ENCODE results near the gene HOXB2. TPM values are rescaled to one million over a fixed set of nuclear protein-coding genes. Genes with fewer than 3 reads are reported as not detected.

The HOXB2 gene
- total and polyA plus RNA-seq, 9 of the 15 experiments (the other 6 are each of a cell fraction or from before 2014, with no cell fraction given): 2.1 to 97.7 (median 21.2) TPM

DNA sequence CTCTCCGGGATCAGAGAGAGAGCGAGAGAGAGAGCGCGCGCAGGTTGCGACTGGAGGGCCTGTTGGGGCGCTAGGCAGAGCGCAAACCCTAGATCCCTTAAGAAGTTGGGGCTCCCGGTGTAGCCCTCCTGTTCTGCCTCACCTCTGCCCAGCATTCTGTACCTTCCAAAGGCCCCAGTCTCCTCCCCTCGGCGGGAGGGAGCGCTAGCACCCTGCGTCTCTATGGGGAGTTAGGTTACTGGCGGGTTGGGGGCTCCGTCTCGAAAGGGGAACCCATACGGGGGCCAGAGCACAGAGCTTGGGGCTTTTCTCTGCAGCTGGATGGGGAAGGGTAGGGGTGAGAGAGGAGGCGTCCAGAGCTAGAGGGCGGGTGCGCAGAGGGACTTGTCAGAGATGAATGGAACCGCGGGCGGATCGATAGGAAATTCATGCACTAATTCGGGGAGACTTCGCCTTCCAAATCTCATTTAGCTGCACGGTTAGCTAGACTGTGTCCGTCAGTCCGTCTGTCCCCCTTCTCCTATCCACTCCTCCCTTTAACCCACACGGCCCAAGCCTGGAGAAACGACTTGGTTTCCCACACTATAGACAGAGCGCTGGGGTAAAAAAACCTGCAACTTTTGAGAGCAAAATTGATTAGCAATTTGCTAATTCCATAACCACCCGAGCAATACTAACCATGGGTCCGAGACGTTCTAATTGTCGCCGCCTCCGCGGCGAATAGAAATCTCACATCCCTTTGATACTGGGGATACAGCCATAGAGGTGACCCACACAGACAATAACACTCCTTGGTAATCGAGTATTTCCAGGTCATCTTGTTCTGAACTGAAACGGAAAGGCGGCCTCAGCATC is 33.9 kb upstream of the HOXB2 start (continued):
- 0 out of 2 replicates have a peak, but pooled peaks have one; percentile 54 for TF ChIP-seq ZNF695 (CRISPR knock-in tag; IDR thresholded peaks at IDR 0.05)
- TF ChIP-seq, protein P1, sequence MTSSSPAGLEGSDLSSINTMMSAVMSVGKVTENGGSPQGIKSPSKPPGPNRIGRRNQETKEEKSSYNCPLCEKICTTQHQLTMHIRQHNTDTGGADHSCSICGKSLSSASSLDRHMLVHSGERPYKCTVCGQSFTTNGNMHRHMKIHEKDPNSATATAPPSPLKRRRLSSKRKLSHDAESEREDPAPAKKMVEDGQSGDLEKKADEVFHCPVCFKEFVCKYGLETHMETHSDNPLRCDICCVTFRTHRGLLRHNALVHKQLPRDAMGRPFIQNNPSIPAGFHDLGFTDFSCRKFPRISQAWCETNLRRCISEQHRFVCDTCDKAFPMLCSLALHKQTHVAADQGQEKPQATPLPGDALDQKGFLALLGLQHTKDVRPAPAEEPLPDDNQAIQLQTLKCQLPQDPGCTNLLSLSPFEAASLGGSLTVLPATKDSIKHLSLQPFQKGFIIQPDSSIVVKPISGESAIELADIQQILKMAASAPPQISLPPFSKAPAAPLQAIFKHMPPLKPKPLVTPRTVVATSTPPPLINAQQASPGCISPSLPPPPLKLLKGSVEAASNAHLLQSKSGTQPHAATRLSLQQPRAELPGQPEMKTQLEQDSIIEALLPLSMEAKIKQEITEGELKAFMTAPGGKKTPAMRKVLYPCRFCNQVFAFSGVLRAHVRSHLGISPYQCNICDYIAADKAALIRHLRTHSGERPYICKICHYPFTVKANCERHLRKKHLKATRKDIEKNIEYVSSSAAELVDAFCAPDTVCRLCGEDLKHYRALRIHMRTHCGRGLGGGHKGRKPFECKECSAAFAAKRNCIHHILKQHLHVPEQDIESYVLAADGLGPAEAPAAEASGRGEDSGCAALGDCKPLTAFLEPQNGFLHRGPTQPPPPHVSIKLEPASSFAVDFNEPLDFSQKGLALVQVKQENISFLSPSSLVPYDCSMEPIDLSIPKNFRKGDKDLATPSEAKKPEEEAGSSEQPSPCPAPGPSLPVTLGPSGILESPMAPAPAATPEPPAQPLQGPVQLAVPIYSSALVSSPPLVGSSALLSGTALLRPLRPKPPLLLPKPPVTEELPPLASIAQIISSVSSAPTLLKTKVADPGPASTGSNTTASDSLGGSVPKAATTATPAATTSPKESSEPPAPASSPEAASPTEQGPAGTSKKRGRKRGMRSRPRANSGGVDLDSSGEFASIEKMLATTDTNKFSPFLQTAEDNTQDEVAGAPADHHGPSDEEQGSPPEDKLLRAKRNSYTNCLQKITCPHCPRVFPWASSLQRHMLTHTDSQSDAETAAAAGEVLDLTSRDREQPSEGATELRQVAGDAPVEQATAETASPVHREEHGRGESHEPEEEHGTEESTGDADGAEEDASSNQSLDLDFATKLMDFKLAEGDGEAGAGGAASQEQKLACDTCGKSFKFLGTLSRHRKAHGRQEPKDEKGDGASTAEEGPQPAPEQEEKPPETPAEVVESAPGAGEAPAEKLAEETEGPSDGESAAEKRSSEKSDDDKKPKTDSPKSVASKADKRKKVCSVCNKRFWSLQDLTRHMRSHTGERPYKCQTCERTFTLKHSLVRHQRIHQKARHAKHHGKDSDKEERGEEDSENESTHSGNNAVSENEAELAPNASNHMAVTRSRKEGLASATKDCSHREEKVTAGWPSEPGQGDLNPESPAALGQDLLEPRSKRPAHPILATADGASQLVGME (CRISPR knock-in tag; IDR thresholded peaks at IDR 0.05): 0 out of 2 replicates have a peak, but pooled peaks have one; percentile 26
- TF ChIP-seq COPS2 (conservative IDR thresholded peaks at IDR 0.05): no peak
- no peak for TF ChIP-seq KLF6 (CRISPR knock-in tag; IDR thresholded peaks at IDR 0.05; ENCODE audit: borderline replicate concordance)
- peak; percentile 32 for TF ChIP-seq TBP (optimal IDR thresholded peaks at IDR 0.05; ENCODE audit: low read depth, low read length)
- TF ChIP-seq, protein P2, sequence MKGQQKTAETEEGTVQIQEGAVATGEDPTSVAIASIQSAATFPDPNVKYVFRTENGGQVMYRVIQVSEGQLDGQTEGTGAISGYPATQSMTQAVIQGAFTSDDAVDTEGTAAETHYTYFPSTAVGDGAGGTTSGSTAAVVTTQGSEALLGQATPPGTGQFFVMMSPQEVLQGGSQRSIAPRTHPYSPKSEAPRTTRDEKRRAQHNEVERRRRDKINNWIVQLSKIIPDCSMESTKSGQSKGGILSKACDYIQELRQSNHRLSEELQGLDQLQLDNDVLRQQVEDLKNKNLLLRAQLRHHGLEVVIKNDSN (CRISPR knock-in tag; IDR thresholded peaks at IDR 0.05): no peak
- 0 out of 2 replicates have a peak, but pooled peaks have one; percentile 24 for TF ChIP-seq CBX1 (IDR thresholded peaks at IDR 0.05; ENCODE audit: low read depth)
- no peak for TF ChIP-seq PHB2 (IDR thresholded peaks at IDR 0.05; ENCODE audit: low read depth)
- TF ChIP-seq ZBTB8A (IDR thresholded peaks at IDR 0.05; ENCODE audit: partially characterized antibody): no peak
- TF ChIP-seq SIRT6 (IDR thresholded peaks at IDR 0.05; ENCODE audit: low read depth, low read length): no peak
- TF ChIP-seq, protein P3, sequence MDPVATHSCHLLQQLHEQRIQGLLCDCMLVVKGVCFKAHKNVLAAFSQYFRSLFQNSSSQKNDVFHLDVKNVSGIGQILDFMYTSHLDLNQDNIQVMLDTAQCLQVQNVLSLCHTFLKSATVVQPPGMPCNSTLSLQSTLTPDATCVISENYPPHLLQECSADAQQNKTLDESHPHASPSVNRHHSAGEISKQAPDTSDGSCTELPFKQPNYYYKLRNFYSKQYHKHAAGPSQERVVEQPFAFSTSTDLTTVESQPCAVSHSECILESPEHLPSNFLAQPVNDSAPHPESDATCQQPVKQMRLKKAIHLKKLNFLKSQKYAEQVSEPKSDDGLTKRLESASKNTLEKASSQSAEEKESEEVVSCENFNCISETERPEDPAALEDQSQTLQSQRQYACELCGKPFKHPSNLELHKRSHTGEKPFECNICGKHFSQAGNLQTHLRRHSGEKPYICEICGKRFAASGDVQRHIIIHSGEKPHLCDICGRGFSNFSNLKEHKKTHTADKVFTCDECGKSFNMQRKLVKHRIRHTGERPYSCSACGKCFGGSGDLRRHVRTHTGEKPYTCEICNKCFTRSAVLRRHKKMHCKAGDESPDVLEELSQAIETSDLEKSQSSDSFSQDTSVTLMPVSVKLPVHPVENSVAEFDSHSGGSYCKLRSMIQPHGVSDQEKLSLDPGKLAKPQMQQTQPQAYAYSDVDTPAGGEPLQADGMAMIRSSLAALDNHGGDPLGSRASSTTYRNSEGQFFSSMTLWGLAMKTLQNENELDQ (CRISPR knock-in tag; IDR thresholded peaks at IDR 0.05; ENCODE audit: borderline replicate concordance): no peak
- TF ChIP-seq, protein P4, sequence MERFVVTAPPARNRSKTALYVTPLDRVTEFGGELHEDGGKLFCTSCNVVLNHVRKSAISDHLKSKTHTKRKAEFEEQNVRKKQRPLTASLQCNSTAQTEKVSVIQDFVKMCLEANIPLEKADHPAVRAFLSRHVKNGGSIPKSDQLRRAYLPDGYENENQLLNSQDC (CRISPR knock-in tag; IDR thresholded peaks at IDR 0.05): no peak
- TF ChIP-seq, protein P5, sequence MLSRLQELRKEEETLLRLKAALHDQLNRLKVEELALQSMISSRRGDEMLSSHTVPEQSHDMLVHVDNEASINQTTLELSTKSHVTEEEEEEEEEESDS (CRISPR knock-in tag; IDR thresholded peaks at IDR 0.05): no peak
- no peak for TF ChIP-seq IFI16 (CRISPR knock-in tag; IDR thresholded peaks at IDR 0.05)
- TF ChIP-seq ZNF239 (CRISPR knock-in tag; IDR thresholded peaks at IDR 0.05): no peak
- TF ChIP-seq, protein P6, sequence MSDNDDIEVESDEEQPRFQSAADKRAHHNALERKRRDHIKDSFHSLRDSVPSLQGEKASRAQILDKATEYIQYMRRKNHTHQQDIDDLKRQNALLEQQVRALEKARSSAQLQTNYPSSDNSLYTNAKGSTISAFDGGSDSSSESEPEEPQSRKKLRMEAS (CRISPR knock-in tag; IDR thresholded peaks at IDR 0.05): no peak; the same call in 1 of the 2 replicates
- TF ChIP-seq MAFF (IDR thresholded peaks at IDR 0.05; ENCODE audit: low read length): no peak
- no peak for TF ChIP-seq RBM14 (IDR thresholded peaks at IDR 0.05; ENCODE audit: borderline replicate concordance, insufficient read depth, low read depth, low read length)
